DMS79 treated with DMSO at 0.1 percent for 48 hours (cell line): ENCODE data around the gene ETV3.
"Not testable (repeated sequence)": the region's sequence is repeated elsewhere in the genome, so short reads cannot be mapped to it uniquely, and the experiment has no call there.

Source experiments
- DNase-seq: peaks from one replicate; lab custom pipeline; 2025; lab: John Stamatoyannopoulos, UW

ETV3 gene

DNA sequence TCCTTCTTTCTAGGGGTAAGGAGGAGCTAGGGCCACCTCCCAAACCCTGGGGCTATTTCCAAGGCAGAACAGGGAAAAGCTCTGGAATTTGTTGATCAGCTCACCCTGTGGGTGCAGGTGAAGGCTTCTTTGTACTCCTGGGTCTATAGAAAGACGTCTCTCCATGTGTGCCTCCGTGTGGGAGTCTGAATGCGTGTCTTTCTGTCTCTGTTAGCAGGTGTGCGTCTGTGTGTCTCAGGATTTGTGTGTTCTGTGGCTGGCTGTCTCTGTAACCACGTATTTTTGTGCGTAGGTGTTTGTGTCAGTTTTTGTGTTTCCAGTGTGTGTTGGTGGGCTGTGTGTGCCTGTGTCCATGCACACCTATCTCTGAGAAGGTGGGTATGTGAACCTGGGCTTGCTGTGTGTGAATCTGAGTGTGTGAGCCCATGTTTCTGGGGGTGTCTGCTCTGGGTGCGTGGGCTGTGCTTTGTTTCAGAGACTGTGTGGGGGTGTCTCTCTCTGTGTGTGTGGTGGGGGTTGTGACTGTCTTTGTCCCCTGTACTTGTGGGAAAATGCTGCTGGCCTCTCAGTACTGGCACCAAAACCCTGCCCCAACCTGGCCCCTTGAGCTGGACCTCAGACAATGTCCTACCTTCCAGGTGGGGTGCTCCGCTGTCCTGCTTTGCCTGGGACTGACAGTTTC lies 25.9 kb downstream of the ETV3 start:
- no peak for DNase-seq

DNA sequence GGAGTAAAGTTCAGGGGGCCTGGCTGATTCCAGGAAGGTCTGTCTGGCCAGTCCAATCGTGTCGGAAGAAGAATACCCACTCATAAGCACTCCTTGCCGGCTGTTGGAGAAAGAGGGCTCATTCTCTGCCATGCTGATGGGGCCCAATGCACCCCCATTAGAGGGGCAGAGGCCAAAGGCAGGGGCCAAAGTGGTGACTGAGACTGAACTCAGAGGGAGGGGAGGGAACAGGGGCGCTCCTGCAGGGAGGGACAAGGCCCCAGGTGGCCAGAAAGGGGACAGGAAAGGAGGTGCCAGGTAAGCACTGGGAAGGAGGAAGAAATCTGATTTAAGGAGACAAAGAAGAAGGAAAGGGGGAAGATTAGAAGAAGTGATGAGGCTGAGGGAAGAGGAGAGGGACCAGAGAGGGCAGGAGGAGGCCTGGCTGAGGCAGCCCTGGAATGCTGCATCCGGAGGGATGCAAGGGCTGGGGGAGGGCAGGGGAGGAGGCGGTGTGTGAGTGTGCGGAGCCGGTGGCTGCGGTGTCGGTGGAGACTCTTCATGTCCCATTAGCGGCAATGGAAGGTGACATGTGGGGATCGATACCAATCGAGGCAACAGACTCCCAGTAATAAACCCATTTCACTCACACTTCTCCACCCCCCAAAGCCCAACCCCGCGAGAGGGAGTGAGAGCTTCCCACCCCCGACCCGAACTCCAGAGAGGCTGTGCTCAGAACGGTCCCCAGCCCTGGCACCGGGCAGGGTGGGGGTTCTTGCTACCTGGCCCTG lies 26.6 kb downstream of the ETV3 start:
- DNase-seq, result no peak

DNA sequence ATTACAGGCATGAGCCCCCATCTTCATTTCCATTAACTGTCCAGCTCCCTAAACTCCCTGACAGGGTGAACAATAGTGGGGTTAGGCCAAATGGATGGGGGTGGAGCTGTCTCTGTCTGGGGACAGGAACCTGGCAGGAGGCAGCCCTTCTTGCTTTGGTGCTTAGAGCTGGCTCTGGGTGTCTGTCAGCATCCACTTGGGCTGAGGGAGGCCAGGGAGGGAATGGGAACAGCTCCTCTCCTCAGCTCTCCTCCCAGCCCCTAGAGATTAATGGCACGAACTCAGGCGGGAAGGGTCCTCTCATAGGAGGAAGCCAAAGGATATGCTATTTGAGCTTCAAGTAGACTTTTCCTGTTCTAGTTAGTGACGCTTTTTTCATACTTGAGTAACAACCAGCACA lies 27.5 kb downstream of the ETV3 start:
- DNase-seq, result peak; percentile 64

DNA sequence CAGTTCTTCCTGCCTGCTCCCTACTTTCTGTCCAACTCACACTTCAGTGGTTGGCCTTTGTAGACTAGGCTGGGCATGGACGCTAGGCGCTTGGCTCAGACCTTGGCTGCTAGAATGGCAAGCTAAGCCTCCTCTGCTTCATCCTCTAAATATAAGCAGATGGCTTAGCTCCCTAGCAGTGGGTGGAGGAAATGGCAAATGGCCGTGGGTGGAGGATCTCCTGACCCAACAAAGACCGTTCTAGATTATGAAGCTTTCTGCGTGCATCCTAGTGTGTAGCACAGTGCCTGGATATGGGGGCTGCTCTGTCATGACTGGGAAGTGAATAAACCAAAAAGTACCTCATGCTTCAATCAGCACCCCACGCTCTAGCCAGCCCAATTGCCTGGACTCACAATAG lies 28.2 kb downstream of the ETV3 start:
- no peak for DNase-seq

DNA sequence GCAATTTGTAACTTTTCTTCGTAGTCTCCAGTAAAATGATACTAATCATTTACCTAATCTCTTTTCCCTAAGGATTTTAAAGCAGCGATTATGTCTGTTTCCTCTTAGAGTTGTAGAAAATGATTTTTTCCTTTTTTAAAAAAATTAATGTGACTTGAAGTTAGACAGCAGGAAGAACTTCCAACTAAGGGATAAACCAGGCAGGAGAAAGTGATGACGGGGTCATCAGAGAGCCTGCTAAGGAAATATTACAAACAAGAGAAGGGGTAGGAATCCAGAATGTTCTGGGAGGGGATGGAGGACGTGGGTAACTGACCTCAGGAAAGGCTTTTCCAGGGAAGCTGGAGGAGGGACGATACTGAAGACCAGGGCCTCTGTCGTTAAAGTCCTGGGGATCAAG lies 29.7 kb downstream of the ETV3 start:
- no peak for DNase-seq

DNA sequence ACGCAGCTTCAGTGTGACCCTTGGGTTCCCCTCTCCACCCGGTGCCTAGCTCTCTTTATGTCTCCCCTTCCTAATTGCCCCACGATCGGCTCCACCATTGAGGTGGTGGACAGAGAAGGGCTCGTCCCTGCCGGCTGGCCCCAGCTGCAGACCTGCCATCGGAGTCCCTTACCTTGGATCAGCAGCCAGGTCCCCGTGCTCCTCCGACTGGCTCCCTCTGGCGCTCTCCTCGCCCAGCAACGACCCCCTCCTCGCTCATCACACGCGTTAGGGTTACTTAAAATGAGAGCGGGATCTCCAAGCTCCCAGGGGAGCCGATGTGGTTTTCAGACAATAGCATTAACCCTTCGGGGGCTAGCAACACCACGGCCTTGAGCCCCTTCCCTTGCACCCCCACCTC lies 30.5 kb downstream of the ETV3 start:
- no peak for DNase-seq

DNA sequence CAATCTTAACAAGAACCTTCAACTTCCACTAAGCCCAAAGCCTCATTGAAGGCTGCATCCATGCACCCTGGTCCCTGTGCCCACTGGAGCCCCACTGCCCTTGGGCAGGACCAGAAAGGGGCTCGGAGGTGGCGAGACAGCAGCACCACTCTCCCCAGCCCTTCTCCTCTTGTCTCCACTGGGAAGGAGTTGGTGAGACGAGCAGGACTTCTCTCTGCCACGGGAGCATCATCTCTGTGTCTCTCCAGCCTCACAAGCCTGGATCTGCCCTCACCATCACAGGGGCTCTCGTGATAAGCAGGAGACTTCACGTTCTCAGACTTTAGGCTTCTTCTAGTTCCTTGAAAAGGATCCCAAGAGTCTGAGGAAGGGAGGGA lies 31.4 kb downstream of the ETV3 start:
- DNase-seq, result no peak

DNA sequence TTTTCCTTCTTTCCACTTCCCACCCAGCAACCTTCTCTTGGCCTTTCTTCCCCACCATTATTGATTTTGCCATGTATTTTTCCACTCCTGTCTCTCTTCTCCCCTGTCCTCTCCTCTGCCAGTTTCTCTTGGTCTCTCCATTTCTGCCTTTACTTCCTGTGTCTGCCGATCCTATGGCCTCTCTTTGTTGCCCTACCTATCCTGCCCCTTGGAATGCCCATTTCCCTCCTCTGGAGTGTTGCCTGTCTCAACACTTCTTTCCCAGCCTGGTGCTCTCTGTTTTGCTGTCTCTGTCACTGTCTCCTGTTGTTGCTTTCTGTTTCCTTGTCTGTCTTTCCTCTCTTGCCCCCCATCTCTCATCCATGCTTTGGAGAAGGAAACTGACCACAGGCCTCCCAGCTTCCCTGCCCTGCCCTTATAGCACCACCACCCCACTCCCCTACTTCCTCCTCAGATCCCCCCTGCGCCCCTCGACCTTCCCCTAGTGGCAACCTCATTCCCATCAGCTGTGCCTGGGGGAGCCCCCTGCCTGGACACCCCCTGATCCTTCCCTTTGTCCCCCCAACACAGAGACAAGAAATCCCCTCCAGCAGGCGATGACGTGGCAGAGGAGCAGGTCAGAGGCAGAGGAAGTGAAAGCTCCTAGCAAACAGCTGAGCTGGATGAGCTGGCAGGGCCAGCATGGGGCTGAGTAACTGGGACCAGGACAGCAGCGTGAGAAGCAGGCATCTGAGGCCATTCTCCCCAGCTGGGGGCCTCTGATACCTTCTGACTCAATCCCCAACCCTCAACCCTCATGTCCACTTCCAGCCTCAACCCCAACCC lies 32.0 kb downstream of the ETV3 start:
- no peak for DNase-seq

DNA sequence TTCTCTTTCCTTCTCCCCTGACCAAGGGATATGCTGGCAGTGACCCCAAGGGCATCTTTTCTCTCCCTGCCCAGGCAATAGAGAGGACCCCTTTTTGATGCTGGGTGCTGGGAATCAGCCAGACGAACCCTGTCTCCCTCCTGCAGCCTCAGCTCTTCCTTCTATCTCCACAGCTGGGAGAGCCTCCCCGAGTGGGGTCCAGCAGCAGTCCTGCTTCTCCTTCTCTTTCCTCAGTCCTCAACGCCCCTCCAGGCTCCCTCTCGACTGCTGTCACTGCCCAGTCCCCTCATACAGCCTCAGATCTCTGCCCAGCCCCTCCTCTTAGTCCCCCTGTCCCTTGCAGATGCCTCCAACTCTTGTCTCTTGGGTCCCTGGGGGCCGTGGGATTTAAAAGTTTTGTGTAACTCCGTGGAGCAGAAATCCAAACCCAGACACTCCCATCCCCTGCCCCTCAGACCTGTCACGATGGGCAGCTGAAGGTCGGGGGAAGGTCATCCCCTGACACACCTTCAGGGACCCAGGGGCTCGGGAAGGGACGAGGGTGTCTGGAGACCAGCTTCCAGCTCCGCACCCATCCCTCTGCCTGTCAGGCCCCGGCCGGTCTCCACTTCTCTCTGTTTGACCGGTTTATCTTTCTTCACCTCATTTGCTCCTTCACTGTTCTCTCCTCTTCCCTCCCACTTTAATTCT lies 32.8 kb downstream of the ETV3 start:
- DNase-seq, result no peak

DNA sequence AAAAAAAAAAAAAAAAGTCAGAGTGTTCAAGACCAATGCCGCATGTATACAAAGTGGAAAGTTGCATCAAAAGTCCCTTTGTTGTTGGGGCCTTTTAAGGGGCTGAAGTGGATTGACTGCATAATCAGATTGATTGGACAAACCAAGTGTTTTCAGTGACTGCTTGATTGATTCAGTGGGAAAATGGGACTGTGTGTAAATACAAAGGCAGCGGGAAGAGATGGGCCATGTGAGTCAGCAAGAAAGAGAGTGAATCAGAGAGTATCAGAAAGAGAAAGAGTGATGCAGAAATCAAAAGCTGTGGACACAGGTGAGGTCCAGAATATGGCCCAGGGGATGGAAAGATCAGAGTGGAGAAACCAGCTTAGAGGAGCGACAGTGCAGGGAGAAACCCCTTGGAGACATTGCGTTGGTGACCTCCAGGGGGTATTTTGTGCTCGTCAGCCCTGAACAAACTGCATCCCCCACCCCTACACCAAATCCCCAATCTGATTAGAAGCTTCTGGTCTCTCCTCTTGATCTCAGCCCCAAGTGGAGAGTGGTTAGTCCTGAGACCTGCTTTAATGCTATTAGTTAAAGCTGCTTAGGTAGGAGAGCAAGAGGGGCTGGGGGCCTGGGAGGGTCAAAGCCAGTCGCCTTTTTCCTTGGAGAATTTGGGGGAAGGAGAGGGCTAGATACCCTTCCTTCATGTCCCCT lies 33.4 kb downstream of the ETV3 start:
- DNase-seq, result no peak

DNA sequence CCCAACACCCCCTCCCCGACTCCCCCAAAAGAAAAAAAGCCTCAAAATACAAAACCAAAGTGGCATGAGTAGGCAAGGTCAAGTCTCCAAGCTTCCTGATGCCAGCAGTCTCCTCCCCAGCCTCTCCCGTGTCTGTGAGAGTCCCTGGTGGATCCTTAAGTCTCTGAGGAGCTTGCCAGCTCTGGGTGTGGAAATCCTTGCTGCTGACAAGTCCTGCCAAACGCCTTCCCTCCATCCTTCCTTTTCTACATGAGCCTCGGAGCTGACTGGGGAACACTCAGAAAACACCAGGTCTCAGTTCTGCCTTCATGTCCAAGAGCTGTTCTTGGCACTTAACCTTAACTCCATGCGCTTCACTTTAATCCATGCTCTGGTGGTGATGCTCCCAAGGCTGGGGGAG lies 34.9 kb downstream of the ETV3 start:
- no peak for DNase-seq

DNA sequence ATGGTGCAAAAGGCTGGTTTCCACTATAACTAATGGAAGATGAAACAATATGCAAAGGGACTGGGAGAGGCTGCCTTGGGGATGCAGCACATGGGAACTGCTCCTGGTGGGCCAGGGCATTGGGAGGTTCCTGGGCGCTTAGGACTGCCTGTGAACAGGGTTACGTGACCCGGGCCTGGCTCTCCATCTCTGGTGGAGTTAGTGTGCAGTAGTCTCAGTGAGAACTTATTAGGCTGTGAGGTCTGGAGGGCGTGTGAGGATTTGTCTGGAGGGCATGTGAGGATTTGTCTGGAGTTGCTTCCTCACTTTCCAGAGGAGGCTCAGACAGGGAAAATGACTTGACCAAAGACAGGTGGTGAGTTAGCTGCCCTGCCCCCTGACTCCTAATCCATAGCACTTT lies 37.0 kb downstream of the ETV3 start:
- DNase-seq, result no peak

DNA sequence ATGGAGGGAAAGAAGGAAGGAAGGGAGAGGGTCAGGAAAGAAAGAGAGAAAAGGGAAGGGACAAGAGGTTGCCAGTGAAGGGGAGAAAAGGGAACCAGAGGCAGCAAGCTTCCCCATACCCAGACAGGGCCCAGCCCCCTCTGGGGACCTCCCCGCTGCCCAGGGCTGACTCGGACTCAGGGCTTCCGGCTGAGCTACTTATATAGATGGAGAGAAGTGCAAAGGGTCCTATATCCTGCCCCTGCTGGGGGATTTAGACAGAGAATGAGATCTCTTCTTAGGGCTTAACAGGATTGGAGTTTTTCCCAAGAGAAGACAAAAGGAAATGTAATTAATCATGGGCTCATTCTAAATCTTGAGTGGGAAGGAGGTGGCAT lies 38.6 kb downstream of the ETV3 start, which contains the start of gene ETV3L:
Gene ETV3L, minus strand, starts transcription at position 176 of the 377 bp plus-strand sequence. CDS start 285 bp downstream, outside the sequence.
- DNase-seq, result no peak

DNA sequence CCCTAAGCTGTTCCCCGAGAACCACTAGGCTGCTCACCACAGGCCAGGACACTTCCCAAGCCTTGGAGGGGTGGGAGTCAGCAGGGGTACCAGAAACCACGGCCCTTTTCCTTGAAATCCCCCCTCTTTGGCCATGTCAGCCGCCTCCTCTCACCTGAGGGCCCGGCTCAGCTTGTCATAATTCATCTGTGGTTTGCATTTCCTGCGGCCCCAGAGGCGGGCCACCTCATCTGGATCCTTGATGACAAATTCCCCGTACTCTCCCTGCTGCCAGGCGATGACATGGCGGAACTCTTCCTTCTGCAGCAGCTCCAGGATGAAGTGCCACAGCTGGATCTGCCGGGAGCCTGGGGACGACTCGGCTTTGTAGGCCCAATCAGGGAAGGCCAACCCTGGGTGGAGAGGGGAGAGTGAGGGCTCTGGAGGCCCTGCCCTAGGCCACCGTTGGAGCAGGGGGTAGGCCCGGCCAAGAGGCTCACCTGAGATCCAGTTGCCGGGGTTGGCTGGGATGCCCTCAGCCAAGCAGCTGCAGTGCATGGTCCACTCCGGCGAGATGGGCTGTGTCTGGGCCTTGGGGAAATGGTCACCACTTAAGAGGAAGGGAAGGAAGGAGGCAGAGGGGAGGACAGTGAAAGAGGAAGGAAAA lies 39.1 kb downstream of the ETV3 start:
- not testable (repeated sequence) for DNase-seq

DNA sequence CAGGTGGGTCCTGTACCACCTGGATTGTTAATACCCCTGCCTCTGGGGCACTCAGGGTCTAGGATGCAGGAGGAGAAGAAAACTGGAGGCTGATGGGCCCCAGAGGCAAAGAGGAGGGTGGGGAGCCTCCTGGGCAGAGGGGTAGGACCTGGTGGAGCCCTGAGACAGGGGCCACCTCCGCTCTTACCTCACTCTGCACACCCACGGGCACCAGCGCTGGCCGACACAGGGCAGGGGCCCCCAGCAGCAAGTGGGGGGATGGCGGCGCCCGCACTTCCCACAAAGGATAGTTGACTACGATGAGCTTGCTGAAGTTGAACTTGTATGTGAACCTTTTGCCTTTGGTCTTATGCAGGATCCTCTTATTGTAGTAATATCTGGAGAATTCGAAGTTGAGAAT lies 39.7 kb downstream of the ETV3 start:
- DNase-seq, result no peak

DNA sequence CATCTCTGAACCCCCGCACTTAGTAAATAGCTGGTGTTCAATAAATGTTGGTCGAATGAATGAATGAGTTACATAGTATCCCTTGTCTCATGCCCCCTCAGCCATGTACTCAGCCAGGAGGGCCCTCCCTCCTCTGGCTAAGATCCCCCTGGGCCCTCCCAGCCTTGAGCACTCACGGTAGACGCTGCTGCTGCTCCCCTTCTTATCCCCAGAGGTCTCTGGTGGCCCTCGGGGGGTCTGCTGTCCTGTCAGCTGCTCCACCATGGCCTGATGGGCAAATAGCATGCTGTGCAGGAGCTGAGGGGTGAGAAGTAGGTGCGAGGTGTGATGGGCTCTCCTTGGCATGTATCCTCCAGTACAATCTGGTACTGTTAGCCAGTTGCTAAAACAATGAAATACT lies 40.5 kb downstream of the ETV3 start:
- no peak for DNase-seq

DNA sequence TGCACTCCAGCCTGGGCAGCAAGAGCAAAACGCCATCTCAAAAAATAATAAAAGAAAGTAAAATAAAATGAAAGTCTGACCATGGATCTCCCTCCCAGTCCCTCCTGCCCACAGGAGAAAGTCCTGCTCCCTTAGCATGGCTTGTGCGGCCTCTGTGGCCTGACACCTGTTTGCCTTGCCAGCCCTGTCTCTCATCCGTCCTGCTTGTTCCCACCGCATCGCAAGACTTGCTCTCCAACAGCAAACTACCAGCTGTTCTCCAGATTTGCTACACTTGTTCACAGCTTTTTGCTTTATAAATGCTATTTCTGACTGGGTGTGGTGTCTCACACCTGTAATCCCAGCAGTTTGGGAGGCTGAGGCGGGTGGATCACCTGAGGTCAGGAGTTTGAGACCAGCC lies 41.3 kb downstream of the ETV3 start:
- no peak for DNase-seq

DNA sequence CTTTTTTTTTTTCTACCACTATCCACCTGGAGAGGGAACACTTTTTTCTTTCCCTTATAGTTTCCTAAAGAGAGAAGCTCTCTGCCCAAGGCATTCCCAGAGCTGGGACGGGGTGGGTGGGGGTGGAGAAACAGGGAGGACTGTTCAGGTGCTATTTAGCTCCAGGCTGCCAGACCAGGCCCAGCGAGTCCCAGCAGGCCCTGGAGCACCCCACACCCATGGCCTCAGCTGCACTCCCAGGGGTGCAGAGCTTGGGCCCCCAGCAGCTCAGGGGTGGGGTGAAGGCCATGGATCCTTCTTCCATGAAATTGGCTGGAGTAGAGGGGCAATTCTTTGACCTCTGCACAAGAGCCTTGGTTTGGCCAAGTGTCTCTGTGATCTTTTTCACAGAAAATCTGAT lies 42.6 kb downstream of the ETV3 start:
- no peak for DNase-seq

DNA sequence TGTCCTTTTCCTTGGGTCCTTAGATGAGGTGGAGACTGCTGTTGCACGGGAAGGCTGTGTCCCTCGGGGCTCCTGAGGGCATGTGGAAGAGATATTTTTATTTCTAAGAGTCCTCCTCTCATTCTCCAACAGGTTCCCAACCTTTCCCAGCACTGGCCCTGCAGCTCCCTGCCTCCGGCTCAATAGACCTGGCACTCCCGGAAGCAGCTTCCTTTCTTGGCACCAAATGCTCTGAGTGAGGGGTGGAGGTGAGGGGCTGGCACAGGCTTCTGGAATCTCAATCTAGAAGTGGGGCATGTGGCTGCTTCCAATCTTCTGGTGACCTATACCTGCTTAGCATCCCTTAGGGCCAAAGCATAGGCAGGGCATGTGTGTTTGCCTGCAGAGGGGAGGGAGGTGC lies 43.1 kb downstream of the ETV3 start:
- no peak for DNase-seq

DNA sequence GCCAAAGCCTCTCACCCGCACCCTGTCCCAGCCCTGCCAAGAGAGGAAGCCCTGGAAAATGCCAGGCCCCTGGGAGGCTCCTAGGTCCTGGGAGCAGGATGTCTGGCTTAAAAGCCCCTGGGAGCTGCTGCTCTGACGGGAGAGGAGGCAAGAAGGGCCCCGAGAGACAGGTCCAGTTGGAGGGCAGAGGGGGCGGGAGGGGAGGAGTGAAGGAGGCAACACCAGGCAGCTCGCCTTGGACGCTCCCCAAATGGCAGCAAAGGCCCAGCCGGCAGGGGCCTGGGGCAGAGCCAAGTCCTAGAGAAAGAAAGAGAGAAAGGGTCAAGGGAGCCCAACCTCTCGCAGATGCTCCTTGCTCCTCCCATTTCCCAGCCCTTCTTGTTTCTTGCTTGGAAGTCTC lies 45.4 kb downstream of the ETV3 start:
- DNase-seq, result no peak

DNA sequence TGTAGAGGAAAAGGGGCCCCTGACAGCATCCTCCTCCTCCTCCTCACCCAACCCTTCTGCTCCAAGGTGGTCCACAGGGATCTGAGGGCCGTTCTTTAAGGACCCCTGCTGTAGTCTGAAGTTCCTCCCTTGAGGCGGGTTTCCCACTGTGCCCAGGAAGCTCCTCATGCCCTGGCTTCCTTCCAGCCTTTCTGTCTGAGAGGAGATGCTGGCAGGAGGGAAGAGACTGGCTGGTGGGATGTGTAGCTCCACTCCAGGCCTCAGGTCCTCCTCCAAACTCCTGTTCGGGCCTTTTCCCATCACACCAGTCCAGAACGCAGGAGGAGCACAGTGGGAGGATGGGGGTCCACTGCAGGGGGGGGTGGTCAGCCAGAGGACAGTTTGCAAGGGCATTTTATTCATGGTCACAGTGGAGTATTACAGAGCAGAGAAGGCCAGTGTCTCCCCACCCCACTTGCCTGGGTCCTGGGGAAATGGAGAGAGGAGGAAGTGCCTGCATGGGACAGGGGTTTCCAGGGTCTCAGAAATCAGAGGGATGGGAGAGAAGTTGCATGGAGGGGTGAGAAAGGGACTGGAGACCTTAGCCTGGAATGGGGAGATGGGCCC lies 46.4 kb downstream of the ETV3 start:
- no peak for DNase-seq
